H1 (cell line): ENCODE measurements around the gene PTPN22. TPM values are rescaled to one million over a fixed set of nuclear protein-coding genes. Genes with fewer than 3 reads are reported as not detected.

Experiments used
- CTCF ChIA-PET: fragments of 300-600 bp; sonication (Branson Sonifier 250); formaldehyde crosslinking; loops from one replicate; lab custom pipeline; 2021; ENCODE audit not compliant: partially characterized antibody; lab: Charles Lee
- POLR2A ChIA-PET: fragments of 300-600 bp; sonication (Branson Sonifier 250); formaldehyde crosslinking; loops from one replicate; lab custom pipeline; 2021; ENCODE audit warnings: inconsistent platforms; ENCODE audit not compliant: partially characterized antibody; lab: Charles Lee
- DNase-seq, 2 experiments: peaks; one replicate each; pipeline versions ENCODE4 v3.0.0 to v3.0.0-alpha.2; 2010 to 2022; ENCODE audit warnings: low spot score in 2 of 2, low read depth in 1 of 2, mixed read lengths in 1 of 2
- FAIRE-seq: peaks from 2 replicates; lab custom pipeline; 2011; peaks lifted over from hg19 to GRCh38; lab: Jason Lieb, UNC
- H2AFZ ChIP-seq: 2 replicates; pipeline ENCODE4 v1.8.1; 2012; ENCODE audit warnings: low read length, inconsistent platforms
- H2AK5ac ChIP-seq: 2 replicates; pipeline ENCODE4 v1.6.1; 2013; ENCODE audit warnings: low read depth, low read length
- H2BK120ac ChIP-seq: replicated peaks from 2 replicates; pipeline ENCODE3; 2013; ENCODE audit warnings: low read depth, low read length, inconsistent platforms
- H2BK12ac ChIP-seq: 2 replicates; pipeline ENCODE4 v1.6.1; 2013; ENCODE audit warnings: low read depth, low read length
- H2BK15ac ChIP-seq: 2 replicates; pipeline ENCODE4 v1.6.1; 2013; ENCODE audit warnings: low read length
- H2BK20ac ChIP-seq: 2 replicates; pipeline ENCODE4 v1.6.1; 2013; ENCODE audit warnings: low read length
- H2BK5ac ChIP-seq: 2 replicates; pipeline ENCODE4 v1.6.1; 2013; ENCODE audit warnings: low read depth, low read length
- H3K14ac ChIP-seq: 2 replicates; pipeline ENCODE4 v1.6.1; 2013; ENCODE audit warnings: inconsistent platforms; ENCODE audit not compliant: insufficient read length
- H3K18ac ChIP-seq: 2 replicates; pipeline ENCODE4 v1.6.1; 2013; ENCODE audit warnings: low read length; ENCODE audit errors: extremely low read depth
- H3K23ac ChIP-seq: 2 replicates; pipeline ENCODE4 v1.6.1; 2013; ENCODE audit warnings: inconsistent platforms; ENCODE audit not compliant: insufficient read length
- H3K23me2 ChIP-seq: 2 replicates; pipeline ENCODE4 v1.6.1; 2013; ENCODE audit warnings: low read depth, low read length
- H3K27ac ChIP-seq: 2 replicates; pipeline ENCODE4 v1.6.1; 2011; ENCODE audit warnings: low read depth, low read length, inconsistent platforms
- H3K27me3 ChIP-seq, 4 experiments: replicated peaks in 1 of 4; 1 replicate in 1 of 4; 2 replicates in 3 of 4; pipeline versions ENCODE4 v1.6.1 to v1.8.1; 2011 to 2013; ENCODE audit warnings: low read length in 3 of 4, mild to moderate bottlenecking in 3 of 4, inconsistent platforms in 2 of 4, mixed read lengths in 2 of 4, moderate library complexity in 1 of 4; ENCODE audit not compliant: control insufficient read depth in 3 of 4, insufficient read depth in 3 of 4; ENCODE audit errors: extremely low read depth in 1 of 4
- H3K36me3 ChIP-seq, 4 experiments: 2 replicates each; pipeline versions ENCODE4 v1.6.1 to v1.8.1; 2011 to 2013; ENCODE audit warnings: mild to moderate bottlenecking in 4 of 4, low read length in 3 of 4, moderate library complexity in 2 of 4, control low read depth in 1 of 4, inconsistent platforms in 1 of 4; ENCODE audit not compliant: insufficient read depth in 4 of 4, control insufficient read depth in 2 of 4
- H3K4ac ChIP-seq: replicated peaks from 2 replicates; pipeline ENCODE3; 2013; ENCODE audit warnings: low read length, low read depth, mixed read lengths, inconsistent platforms; ENCODE audit not compliant: insufficient read length
- H3K4me1 ChIP-seq, 4 experiments: replicated peaks in 1 of 4; 1 replicate in 1 of 4; 2 replicates in 3 of 4; pipeline versions ENCODE4 v1.6.1 to v1.8.1; 2011 to 2013; ENCODE audit warnings: low read length in 3 of 4, inconsistent platforms in 2 of 4, mixed read lengths in 1 of 4; ENCODE audit not compliant: insufficient read depth in 4 of 4, control insufficient read depth in 3 of 4
- H3K4me2 ChIP-seq, 2 experiments: 2 replicates each; pipeline versions ENCODE4 v1.6.1 to v1.8.1; 2011 to 2013; ENCODE audit warnings: low read depth in 2 of 2, low read length in 2 of 2, control low read depth in 1 of 2, inconsistent platforms in 1 of 2, mild to moderate bottlenecking in 1 of 2; ENCODE audit not compliant: insufficient read depth in 1 of 2
- H3K4me3 ChIP-seq, 4 experiments: fragments of 200-600, 300-600 bp in 1 of 4; sonication (generic), shearing (Covaris generic), sonication (Bioruptor Twin) in 1 of 4; 2 replicates each; pipeline versions ENCODE4 v1.5.1 to v1.8.1; 2011 to 2016; ENCODE audit warnings: low read length in 4 of 4, low read depth in 3 of 4, control low read depth in 2 of 4, inconsistent platforms in 2 of 4, mild to moderate bottlenecking in 2 of 4, mixed read lengths in 1 of 4, moderate library complexity in 1 of 4; ENCODE audit not compliant: insufficient read depth in 2 of 4; ENCODE audit errors: extremely low read depth in 1 of 4
- H3K56ac ChIP-seq: replicated peaks from 2 replicates; pipeline ENCODE3; 2013; ENCODE audit warnings: low read depth, mild to moderate bottlenecking, mixed read lengths, low read length, inconsistent platforms; ENCODE audit not compliant: insufficient read length
- H3K79me1 ChIP-seq: 2 replicates; pipeline ENCODE4 v1.6.1; 2013; ENCODE audit warnings: low read depth, low read length, control low read depth
- H3K79me2 ChIP-seq, 2 experiments: 2 replicates each; pipeline versions ENCODE4 v1.6.1 to v1.8.1; 2012 to 2013; ENCODE audit warnings: low read length in 2 of 2, mild to moderate bottlenecking in 2 of 2, inconsistent platforms in 1 of 2; ENCODE audit not compliant: insufficient read depth in 2 of 2, control insufficient read depth in 1 of 2
- H3K9ac ChIP-seq, 4 experiments: replicated peaks in 1 of 4; 1 replicate in 1 of 4; 2 replicates in 3 of 4; pipeline versions ENCODE4 v1.6.1 to v1.8.1; 2011 to 2013; ENCODE audit warnings: low read depth in 3 of 4, low read length in 3 of 4, control low read depth in 2 of 4, mild to moderate bottlenecking in 2 of 4, moderate library complexity in 2 of 4, inconsistent platforms in 1 of 4; ENCODE audit errors: extremely low read depth in 1 of 4
- H3K9me3 ChIP-seq, 2 experiments: 2 replicates each; pipeline versions ENCODE4 v1.6.1 to v1.8.1; 2012 to 2013; ENCODE audit warnings: mild to moderate bottlenecking in 2 of 2, moderate library complexity in 2 of 2, control low read depth in 1 of 2, inconsistent platforms in 1 of 2, low read depth in 1 of 2, low read length in 1 of 2, mixed read lengths in 1 of 2; ENCODE audit not compliant: insufficient read depth in 2 of 2
- H4K20me1 ChIP-seq, 2 experiments: replicated peaks in 1 of 2; 2 replicates each; pipeline versions ENCODE3 to v1.8.1; 2011 to 2013; ENCODE audit warnings: inconsistent platforms in 2 of 2, low read length in 2 of 2, mild to moderate bottlenecking in 1 of 2; ENCODE audit not compliant: insufficient read depth in 2 of 2, control insufficient read depth in 1 of 2
- H4K5ac ChIP-seq: 2 replicates; pipeline ENCODE4 v1.6.1; 2013; ENCODE audit warnings: low read length, low read depth, mixed read lengths, inconsistent platforms; ENCODE audit not compliant: insufficient read length
- H4K8ac ChIP-seq: 2 replicates; pipeline ENCODE4 v1.8.0; 2013; ENCODE audit warnings: mild to moderate bottlenecking, moderate library complexity, low read length, inconsistent platforms; ENCODE audit not compliant: insufficient read depth; ENCODE audit errors: extremely low read depth
- H4K91ac ChIP-seq: replicated peaks from 2 replicates; pipeline ENCODE3; 2013; ENCODE audit warnings: low read length, mixed read lengths, inconsistent platforms; ENCODE audit not compliant: insufficient read length
- BRCA1 ChIP-seq: IDR thresholded peaks from 2 replicates; pipeline ENCODE4 v1.6.1; 2012; ENCODE audit warnings: low read depth, low read length, improper control_type of control experiment
- CTCF ChIP-seq, 3 experiments: IDR thresholded peaks; 1 replicate in 2 of 3; 2 replicates in 1 of 3; pipeline versions ENCODE4 v1.5.1 to v1.6.1; 2011; ENCODE audit warnings: low read length in 3 of 3, mild to moderate bottlenecking in 3 of 3, inconsistent platforms in 2 of 3, low read depth in 1 of 3, moderate library complexity in 1 of 3; ENCODE audit not compliant: insufficient read depth in 1 of 3; ENCODE audit errors: control extremely low read depth in 1 of 3
- JUN ChIP-seq: IDR thresholded peaks from 2 replicates; pipeline ENCODE4 v1.6.1; 2011; ENCODE audit warnings: low read depth, mild to moderate bottlenecking, improper control_type of control experiment, low read length
- NANOG ChIP-seq: IDR thresholded peaks from 2 replicates; pipeline ENCODE4 v1.6.1; 2011; ENCODE audit warnings: low read length, low read depth, mild to moderate bottlenecking, inconsistent platforms; ENCODE audit not compliant: insufficient read depth, poor library complexity, severe bottlenecking
- POLR2AphosphoS5 ChIP-seq: IDR thresholded peaks from 2 replicates; pipeline ENCODE4 v1.6.1; 2011; ENCODE audit warnings: low read depth, low read length
- SIX5 ChIP-seq: IDR thresholded peaks from 2 replicates; pipeline ENCODE4 v1.6.1; 2011; ENCODE audit warnings: mild to moderate bottlenecking, low read depth, low read length
- SRF ChIP-seq: IDR thresholded peaks from 2 replicates; pipeline ENCODE4 v1.6.1; 2011; ENCODE audit warnings: mild to moderate bottlenecking, low read depth, low read length, moderate library complexity
- YY1 ChIP-seq: IDR thresholded peaks from 2 replicates; pipeline ENCODE4 v1.6.1; 2011; ENCODE audit warnings: low read depth, mild to moderate bottlenecking, low read length
- WGBS, 2 experiments: shearing (Covaris generic) in 1 of 2; methylation state at CpG; one replicate each; pipeline versions ENCODE4 v1.1.6 to v1.1.7; 2013 to 2015; ENCODE audit warnings: low lambda C conversion rate in 2 of 2, mixed read lengths in 2 of 2, inconsistent platforms in 1 of 2, low coverage in 1 of 2, missing lambda C conversion rate in 1 of 2; ENCODE audit not compliant: insufficient replicate concordance in 2 of 2, insufficient coverage in 1 of 2, insufficient read length in 1 of 2; ENCODE audit errors: extremely low coverage in 1 of 2, missing lambda C conversion rate in 1 of 2; 5-methylcytosine and 5-hydroxymethylcytosine counted together
- polyA plus RNA-seq, 7 experiments: library from polyadenylated mRNA; depleted of rRNA in 3 of 7; stranded (reverse) in 5 of 7; unstranded in 2 of 7; fragments of >200 nt in 5 of 7; fragments of 200-250 nt in 2 of 7; gene quantifications; 1 replicate in 5 of 7; 2 replicates in 1 of 7; 4 replicates in 1 of 7; pipeline versions ENCODE4 v1.2.1 to v1.2.3, GENCODE V29; 2011 to 2013; ENCODE audit warnings: missing spikeins in 2 of 7, mixed read lengths in 2 of 7
- total RNA-seq: library from RNA; stranded (reverse); fragmentation: NEBNext Ultra II Directional; extraction: Animal tissue kit (Norgen Biotek cat#: 25700); gene quantifications from 2 replicates; pipeline ENCODE4 v1.2.1, GENCODE V29; 2021

PTPN22 gene
- total and polyA plus RNA-seq, 2 of the 8 experiments (the other 6 are each of a cell fraction or from before 2014, with no cell fraction given): not detected

- peak within 1 kb of the TSS; percentile 23; the same call in 1 of the 2 replicates for H2BK20ac ChIP-seq
- 1% methylated on average over 52 of the region's 67 CpGs; no CpG with 5 or more reads in 1 of the 2 experiments for WGBS, 2 experiments
- H4K8ac ChIP-seq: peak within 1 kb of the TSS; percentile 63; the same call in 1 of the 2 replicates
- no peak within 1 kb of the TSS; the same call in 1 of the 2 replicates for H2BK15ac ChIP-seq
- H3K4me2 ChIP-seq: peak within 1 kb of the TSS; percentile 94 to 99
- peak within 1 kb of the TSS; percentile 36 for H3K56ac ChIP-seq
- H3K27me3 ChIP-seq: no peaks in the 10 kb centered on the region
- peaks cover 0 to 3% (median under 1%) of the 10 kb centered on the region in 4 experiments; a peak in 5 of 7 replicates for H3K4me1 ChIP-seq
- FAIRE-seq (no peak), DNase-seq (peak; percentile 94 to 99)
- peak within 1 kb of the TSS; percentile 96 for H2AFZ ChIP-seq
- H2BK120ac ChIP-seq: no peak within 1 kb of the TSS
- peaks cover 0 to 20% (median 6%) of the 10 kb centered on the region in 4 experiments; a peak in 6 of 8 replicates for H3K36me3 ChIP-seq
- no peaks in the 10 kb centered on the region for H4K20me1 ChIP-seq
- peak within 1 kb of the TSS; percentile 28 for H3K4ac ChIP-seq
- H3K23me2 ChIP-seq: peaks cover 7% of the 10 kb centered on the region
- H4K5ac ChIP-seq: peak within 1 kb of the TSS; percentile 79
- H3K14ac ChIP-seq: no peak within 1 kb of the TSS
- peak within 1 kb of the TSS; percentile 73 to 99 (median 92) for H3K4me3 ChIP-seq
- peak within 1 kb of the TSS; percentile 93; the same call in 1 of the 2 replicates for H3K18ac ChIP-seq
- H2AK5ac ChIP-seq: no peak within 1 kb of the TSS
- ChIA-PET CTCF (interaction anchor here (0.7 to 3.7 kb wide), 7 partner anchors 11 to 515 kb away, joined by 3 to 20 read pairs (median 4); partner anchors contain the start of genes HIPK1, MAGI3 and PHTF1), POLR2A (interaction anchor here (0.9 to 3.8 kb wide), 12 partner anchors 9 to 146 kb away, joined by 3 to 66 read pairs (median 4); partner anchors contain the start of genes HIPK1, PHTF1 and RSBN1)
- H3K23ac ChIP-seq: no peak within 1 kb of the TSS
- peak within 1 kb of the TSS; percentile 69 for H4K91ac ChIP-seq
- H3K9ac ChIP-seq: peak within 1 kb of the TSS in 3 of 4 experiments; percentile 65 to 72 (median 70); a peak in 6 of 7 replicates
- peak within 1 kb of the TSS; percentile 84 for H2BK5ac ChIP-seq
- 0 out of 2 replicates have a peak, but pooled peaks cover 2% of the 10 kb centered on the region for H3K79me1 ChIP-seq
- peaks cover 0 to 2% of the 10 kb centered on the region in 2 experiments; a peak in 1 of 4 replicates for H3K79me2 ChIP-seq
- no peaks in the 10 kb centered on the region for H3K9me3 ChIP-seq
- peak within 1 kb of the TSS; percentile 40; the same call in 1 of the 2 replicates for H3K27ac ChIP-seq
- H2BK12ac ChIP-seq: peak within 1 kb of the TSS; percentile 83
- peak; percentile 46 for TF ChIP-seq NANOG
- peak; percentile 93 for TF ChIP-seq SRF
- TF ChIP-seq SIX5: no peak
- peak; percentile 34; the same call in 1 of the 2 replicates for TF ChIP-seq POLR2AphosphoS5
- TF ChIP-seq BRCA1: 0 out of 2 replicates have a peak, but pooled peaks have one; percentile 21
- no peak for TF ChIP-seq JUN
- TF ChIP-seq YY1: peak; percentile 83
- TF ChIP-seq CTCF (IDR thresholded peaks at IDR 0.05; ENCODE audit: control extremely low read depth in 1 of 3, insufficient read depth in 1 of 3, low read depth in 1 of 3, low read length in 3 of 3): peak; percentile 32 to 47 (median 39); a peak in 2 of 4 replicates
Observed at GRCh38 chr1:113904674-113905434, 33.3 kb upstream of the PTPN22 start, which contains the start of the genes AP4B1 and DCLRE1B. AP4B1 (minus strand) TSS chr1:113904799; CDS start chr1:113904717, 82 bp downstream. DCLRE1B (plus strand) TSS chr1:113905326; CDS start chr1:113905587, 261 bp downstream.
